Measurements from ENCODE around the gene RNH1.

DNA sequence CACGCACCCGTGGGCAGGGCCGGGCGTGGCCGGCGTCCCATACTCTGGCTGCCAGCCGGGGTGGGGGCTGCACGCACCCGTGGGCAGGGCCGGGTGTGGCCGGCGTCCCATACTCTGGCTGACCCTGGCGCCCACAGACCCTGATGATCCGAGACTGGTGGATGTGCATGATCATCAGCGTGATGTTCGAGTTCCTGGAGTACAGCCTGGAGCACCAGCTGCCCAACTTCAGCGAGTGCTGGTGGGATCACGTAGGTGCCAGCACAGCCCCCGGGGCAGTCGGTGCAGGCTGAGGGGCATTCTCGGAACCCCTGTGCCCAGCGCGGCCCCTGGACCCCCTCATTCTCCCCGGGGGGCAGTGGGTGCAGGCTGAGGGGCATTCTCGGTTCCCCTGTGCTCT is 19.0 kb downstream of the RNH1 start:
- TF ChIP-seq, protein P1, sequence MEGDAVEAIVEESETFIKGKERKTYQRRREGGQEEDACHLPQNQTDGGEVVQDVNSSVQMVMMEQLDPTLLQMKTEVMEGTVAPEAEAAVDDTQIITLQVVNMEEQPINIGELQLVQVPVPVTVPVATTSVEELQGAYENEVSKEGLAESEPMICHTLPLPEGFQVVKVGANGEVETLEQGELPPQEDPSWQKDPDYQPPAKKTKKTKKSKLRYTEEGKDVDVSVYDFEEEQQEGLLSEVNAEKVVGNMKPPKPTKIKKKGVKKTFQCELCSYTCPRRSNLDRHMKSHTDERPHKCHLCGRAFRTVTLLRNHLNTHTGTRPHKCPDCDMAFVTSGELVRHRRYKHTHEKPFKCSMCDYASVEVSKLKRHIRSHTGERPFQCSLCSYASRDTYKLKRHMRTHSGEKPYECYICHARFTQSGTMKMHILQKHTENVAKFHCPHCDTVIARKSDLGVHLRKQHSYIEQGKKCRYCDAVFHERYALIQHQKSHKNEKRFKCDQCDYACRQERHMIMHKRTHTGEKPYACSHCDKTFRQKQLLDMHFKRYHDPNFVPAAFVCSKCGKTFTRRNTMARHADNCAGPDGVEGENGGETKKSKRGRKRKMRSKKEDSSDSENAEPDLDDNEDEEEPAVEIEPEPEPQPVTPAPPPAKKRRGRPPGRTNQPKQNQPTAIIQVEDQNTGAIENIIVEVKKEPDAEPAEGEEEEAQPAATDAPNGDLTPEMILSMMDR (IDR thresholded peaks at IDR 0.05 in 4 of 5, conservative IDR thresholded peaks at IDR 0.05 in 1 of 5): no peak
- TF ChIP-seq POLR2A (IDR thresholded peaks at IDR 0.05): no peak
